ENCODE data around the gene KCND1. TPM values are rescaled to one million over a fixed set of nuclear protein-coding genes. Genes with fewer than 3 reads are reported as not detected.

Gene KCND1
- total and polyA plus RNA-seq, 2 experiments from 2014 or later = 0.87 to 2.0 TPM

- DNase-seq (ENCODE audit: low spot score) = no peak
- 95% methylated on average over 13 of the region's 13 CpGs for WGBS (ENCODE audit: low lambda C conversion rate, missing lambda C conversion rate)
- H3K36me3 ChIP-seq (replicated peaks; ENCODE audit: insufficient read depth, low read depth) = no peaks in the 10 kb centered on the region
- H3K79me2 ChIP-seq = no peaks in the 10 kb centered on the region
- H3K9me3 ChIP-seq (ENCODE audit: low read depth) = no peaks in the 10 kb centered on the region
- no peak overlapping the region for H3K27ac ChIP-seq
- H3K9me2 ChIP-seq (replicated peaks; ENCODE audit: insufficient read depth) = no peaks in the 10 kb centered on the region
- H4K20me1 ChIP-seq (ENCODE audit: insufficient read depth, poor library complexity, severe bottlenecking) = no peaks in the 10 kb centered on the region
- no peak overlapping the region for H3K4me3 ChIP-seq
- H2AFZ ChIP-seq = no peak overlapping the region
- H3K27me3 ChIP-seq = no peaks in the 10 kb centered on the region
- H3K4me2 ChIP-seq = no peak overlapping the region
- TF ChIP-seq EZH2phosphoT487 (IDR thresholded peaks at IDR 0.05; ENCODE audit: low read depth, severe bottlenecking, unreplicated experiment) = no peak
- no peak for TF ChIP-seq CTCF (IDR thresholded peaks at IDR 0.05; ENCODE audit: poor library complexity)
- TF ChIP-seq EZH2 (IDR thresholded peaks at IDR 0.05; ENCODE audit: borderline replicate concordance) = no peak
- no peaks in the 10 kb centered on the region for H3K4me1 ChIP-seq (ENCODE audit: insufficient read depth)
Observed at GRCh38 chrX:48923771-48924170, 47.9 kb downstream of the KCND1 start.

- H4K20me1 ChIP-seq (ENCODE audit: insufficient read depth, poor library complexity, severe bottlenecking) = no peaks in the 10 kb centered on the region
- H3K27me3 ChIP-seq = no peaks in the 10 kb centered on the region
- H3K27ac ChIP-seq = no peak overlapping the region
- H3K36me3 ChIP-seq (replicated peaks; ENCODE audit: insufficient read depth, low read depth) = no peaks in the 10 kb centered on the region
- H3K4me3 ChIP-seq = no peak overlapping the region
- H3K79me2 ChIP-seq = no peaks in the 10 kb centered on the region
- H3K9me2 ChIP-seq (replicated peaks; ENCODE audit: insufficient read depth) = no peaks in the 10 kb centered on the region
- no peak overlapping the region for H3K4me2 ChIP-seq
- H3K9me3 ChIP-seq (ENCODE audit: low read depth) = no peaks in the 10 kb centered on the region
- DNase-seq (ENCODE audit: low spot score) = no peak
- no peak for TF ChIP-seq EZH2 (IDR thresholded peaks at IDR 0.05; ENCODE audit: borderline replicate concordance)
- TF ChIP-seq EZH2phosphoT487 (IDR thresholded peaks at IDR 0.05; ENCODE audit: low read depth, severe bottlenecking, unreplicated experiment) = no peak
- TF ChIP-seq CTCF (IDR thresholded peaks at IDR 0.05; ENCODE audit: poor library complexity) = no peak
- H3K4me1 ChIP-seq (ENCODE audit: insufficient read depth) = no peaks in the 10 kb centered on the region
- 74% methylated on average over 4 of the region's 4 CpGs for WGBS (ENCODE audit: low lambda C conversion rate, missing lambda C conversion rate)
- H2AFZ ChIP-seq = no peak overlapping the region
Observed at GRCh38 chrX:48920718-48921104, 50.9 kb downstream of the KCND1 start.

GRCh38 chrX:48919947-48920717, 51.5 kb downstream of the KCND1 start:
- no peak overlapping the region for H3K4me3 ChIP-seq
- no peaks in the 10 kb centered on the region for H4K20me1 ChIP-seq (ENCODE audit: insufficient read depth, poor library complexity, severe bottlenecking)
- H3K27me3 ChIP-seq = no peaks in the 10 kb centered on the region
- H3K79me2 ChIP-seq = no peaks in the 10 kb centered on the region
- H2AFZ ChIP-seq = no peak overlapping the region
- no peaks in the 10 kb centered on the region for H3K9me3 ChIP-seq (ENCODE audit: low read depth)
- no peak for TF ChIP-seq CTCF (IDR thresholded peaks at IDR 0.05; ENCODE audit: poor library complexity)
- no peak for TF ChIP-seq EZH2 (IDR thresholded peaks at IDR 0.05; ENCODE audit: borderline replicate concordance)
- no peak for TF ChIP-seq EZH2phosphoT487 (IDR thresholded peaks at IDR 0.05; ENCODE audit: low read depth, severe bottlenecking, unreplicated experiment)
- no peaks in the 10 kb centered on the region for H3K36me3 ChIP-seq (replicated peaks; ENCODE audit: insufficient read depth, low read depth)
- peak overlapping the region; percentile 93 for H3K4me2 ChIP-seq
- no peak overlapping the region for H3K27ac ChIP-seq
- no peak for DNase-seq (ENCODE audit: low spot score)
- no peaks in the 10 kb centered on the region for H3K9me2 ChIP-seq (replicated peaks; ENCODE audit: insufficient read depth)
- H3K4me1 ChIP-seq (ENCODE audit: insufficient read depth) = no peaks in the 10 kb centered on the region
- WGBS (ENCODE audit: low lambda C conversion rate, missing lambda C conversion rate) = 52% methylated on average over 8 of the region's 8 CpGs
